Liver (tissue), 3 donors: ENCODE results near the gene IL3.

Source experiments
- ATF3 ChIP-seq: IDR thresholded peaks from 2 replicates; pipeline ENCODE4 v1.6.1; 2016; ENCODE audit warnings: antibody characterized with exemption
- CTCF ChIP-seq: fragments of 150-350 bp; IDR thresholded peaks from 2 replicates; pipeline ENCODE4 v1.5.1; 2017; ENCODE audit warnings: improper control_type of control experiment, low read depth, low read length; ENCODE audit not compliant: missing input control
- EGR1 ChIP-seq, 2 donors: IDR thresholded peaks; 2 replicates each; pipeline ENCODE4 v1.6.1; 2016 to 2018; ENCODE audit warnings: antibody characterized with exemption in 2 of 2, low read depth in 2 of 2
- GABPA ChIP-seq, 2 donors: IDR thresholded peaks in 1 of 2; conservative IDR thresholded peaks in 1 of 2; 2 replicates each; pipeline ENCODE4 v1.6.1; 2016; ENCODE audit warnings: antibody characterized with exemption in 2 of 2, mild to moderate bottlenecking in 1 of 2, moderate library complexity in 1 of 2
- HNF4G ChIP-seq: IDR thresholded peaks from 2 replicates; pipeline ENCODE4 v1.6.1; 2016; ENCODE audit warnings: antibody characterized with exemption
- JUND ChIP-seq, 2 donors: IDR thresholded peaks; 2 replicates each; pipeline ENCODE4 v1.6.1; 2016; ENCODE audit warnings: antibody characterized with exemption in 2 of 2
- RAD21 ChIP-seq, 2 donors: IDR thresholded peaks; 2 replicates each; pipeline ENCODE4 v1.6.1; 2016; ENCODE audit warnings: antibody characterized with exemption in 2 of 2, mild to moderate bottlenecking in 2 of 2
- RXRA ChIP-seq, 2 donors: IDR thresholded peaks; 2 replicates each; pipeline ENCODE4 v1.6.1; 2017 to 2018; ENCODE audit warnings: antibody characterized with exemption in 2 of 2, mild to moderate bottlenecking in 1 of 2
- SP1 ChIP-seq: IDR thresholded peaks from 2 replicates; pipeline ENCODE4 v1.6.1; 2018; ENCODE audit warnings: antibody characterized with exemption, mild to moderate bottlenecking
- TAF1 ChIP-seq: conservative IDR thresholded peaks from 2 replicates; pipeline ENCODE4 v1.6.1; 2016; ENCODE audit warnings: antibody characterized with exemption, mild to moderate bottlenecking
- YY1 ChIP-seq: IDR thresholded peaks from 2 replicates; pipeline ENCODE4 v1.6.1; 2016; ENCODE audit warnings: antibody characterized with exemption, mild to moderate bottlenecking
- ZBTB33 ChIP-seq: IDR thresholded peaks from 2 replicates; pipeline ENCODE4 v1.6.1; 2016; ENCODE audit warnings: antibody characterized with exemption
- TF ChIP-seq, protein P1 (sequence below): IDR thresholded peaks from 2 replicates; pipeline ENCODE4 v1.6.1; 2016; ENCODE audit warnings: antibody characterized with exemption, mild to moderate bottlenecking
- donor health status: healthy.
- donor health status: healthy.

- no peak for TF ChIP-seq CTCF
- TF ChIP-seq HNF4G, result no peak
- no peak for TF ChIP-seq EGR1 (IDR thresholded peaks at IDR 0.05; ENCODE audit: low read depth in 2 of 2)
- TF ChIP-seq, protein P1, sequence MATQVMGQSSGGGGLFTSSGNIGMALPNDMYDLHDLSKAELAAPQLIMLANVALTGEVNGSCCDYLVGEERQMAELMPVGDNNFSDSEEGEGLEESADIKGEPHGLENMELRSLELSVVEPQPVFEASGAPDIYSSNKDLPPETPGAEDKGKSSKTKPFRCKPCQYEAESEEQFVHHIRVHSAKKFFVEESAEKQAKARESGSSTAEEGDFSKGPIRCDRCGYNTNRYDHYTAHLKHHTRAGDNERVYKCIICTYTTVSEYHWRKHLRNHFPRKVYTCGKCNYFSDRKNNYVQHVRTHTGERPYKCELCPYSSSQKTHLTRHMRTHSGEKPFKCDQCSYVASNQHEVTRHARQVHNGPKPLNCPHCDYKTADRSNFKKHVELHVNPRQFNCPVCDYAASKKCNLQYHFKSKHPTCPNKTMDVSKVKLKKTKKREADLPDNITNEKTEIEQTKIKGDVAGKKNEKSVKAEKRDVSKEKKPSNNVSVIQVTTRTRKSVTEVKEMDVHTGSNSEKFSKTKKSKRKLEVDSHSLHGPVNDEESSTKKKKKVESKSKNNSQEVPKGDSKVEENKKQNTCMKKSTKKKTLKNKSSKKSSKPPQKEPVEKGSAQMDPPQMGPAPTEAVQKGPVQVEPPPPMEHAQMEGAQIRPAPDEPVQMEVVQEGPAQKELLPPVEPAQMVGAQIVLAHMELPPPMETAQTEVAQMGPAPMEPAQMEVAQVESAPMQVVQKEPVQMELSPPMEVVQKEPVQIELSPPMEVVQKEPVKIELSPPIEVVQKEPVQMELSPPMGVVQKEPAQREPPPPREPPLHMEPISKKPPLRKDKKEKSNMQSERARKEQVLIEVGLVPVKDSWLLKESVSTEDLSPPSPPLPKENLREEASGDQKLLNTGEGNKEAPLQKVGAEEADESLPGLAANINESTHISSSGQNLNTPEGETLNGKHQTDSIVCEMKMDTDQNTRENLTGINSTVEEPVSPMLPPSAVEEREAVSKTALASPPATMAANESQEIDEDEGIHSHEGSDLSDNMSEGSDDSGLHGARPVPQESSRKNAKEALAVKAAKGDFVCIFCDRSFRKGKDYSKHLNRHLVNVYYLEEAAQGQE, result no peak
- no peak for TF ChIP-seq RAD21 (IDR thresholded peaks at IDR 0.05)
- no peak for TF ChIP-seq TAF1
- no peak for TF ChIP-seq SP1
- TF ChIP-seq ZBTB33, result no peak
- TF ChIP-seq GABPA (IDR thresholded peaks at IDR 0.05 in 1 of 2, conservative IDR thresholded peaks at IDR 0.05 in 1 of 2), result no peak
- no peak for TF ChIP-seq RXRA (IDR thresholded peaks at IDR 0.05)
- no peak for TF ChIP-seq JUND (IDR thresholded peaks at IDR 0.05)
- no peak for TF ChIP-seq ATF3
- TF ChIP-seq YY1, result no peak
Observed at GRCh38 chr5:132030610-132031009, 29.8 kb upstream of the IL3 start.
